Measurements from ENCODE around the gene KCTD10.

DNA sequence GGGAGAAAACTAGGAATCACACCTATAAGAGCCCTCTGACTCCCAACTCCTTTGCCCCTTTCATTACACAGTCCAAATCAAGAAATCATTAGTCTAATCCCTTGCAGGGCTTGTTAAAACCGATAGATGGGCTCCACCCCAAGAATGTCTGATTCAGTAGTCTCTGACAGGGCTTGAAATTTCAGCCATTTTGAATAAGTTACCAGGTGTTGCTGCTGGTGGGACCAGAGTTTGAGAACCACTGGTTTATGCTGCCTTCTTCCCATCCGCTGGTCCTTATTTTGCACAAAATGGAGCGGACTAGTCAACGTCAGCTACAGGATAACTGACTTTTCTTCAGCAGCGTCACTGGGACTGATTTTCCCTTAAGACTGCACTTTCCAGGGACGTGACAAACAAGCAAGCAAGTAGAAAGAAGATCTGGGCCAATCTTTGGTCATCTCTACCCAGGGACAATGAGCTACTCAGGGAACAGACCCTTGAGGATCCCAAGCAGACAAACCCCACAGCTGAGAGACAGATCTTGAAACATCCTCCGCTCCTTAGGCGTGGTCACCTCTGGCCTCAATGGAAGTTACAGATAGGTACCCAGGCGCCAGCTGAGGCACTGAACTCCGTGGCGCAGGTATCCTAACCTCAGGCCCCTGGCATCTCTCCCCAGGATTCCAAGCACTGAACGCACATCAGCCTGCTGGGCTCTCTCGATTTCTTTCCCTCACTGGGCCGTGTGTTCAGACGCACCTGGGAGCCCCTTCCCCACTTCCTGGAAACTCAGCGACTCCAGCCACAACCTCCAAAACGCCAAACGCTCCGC lies 900 bp downstream of the KCTD10 start:
- TF ChIP-seq, protein P1, sequence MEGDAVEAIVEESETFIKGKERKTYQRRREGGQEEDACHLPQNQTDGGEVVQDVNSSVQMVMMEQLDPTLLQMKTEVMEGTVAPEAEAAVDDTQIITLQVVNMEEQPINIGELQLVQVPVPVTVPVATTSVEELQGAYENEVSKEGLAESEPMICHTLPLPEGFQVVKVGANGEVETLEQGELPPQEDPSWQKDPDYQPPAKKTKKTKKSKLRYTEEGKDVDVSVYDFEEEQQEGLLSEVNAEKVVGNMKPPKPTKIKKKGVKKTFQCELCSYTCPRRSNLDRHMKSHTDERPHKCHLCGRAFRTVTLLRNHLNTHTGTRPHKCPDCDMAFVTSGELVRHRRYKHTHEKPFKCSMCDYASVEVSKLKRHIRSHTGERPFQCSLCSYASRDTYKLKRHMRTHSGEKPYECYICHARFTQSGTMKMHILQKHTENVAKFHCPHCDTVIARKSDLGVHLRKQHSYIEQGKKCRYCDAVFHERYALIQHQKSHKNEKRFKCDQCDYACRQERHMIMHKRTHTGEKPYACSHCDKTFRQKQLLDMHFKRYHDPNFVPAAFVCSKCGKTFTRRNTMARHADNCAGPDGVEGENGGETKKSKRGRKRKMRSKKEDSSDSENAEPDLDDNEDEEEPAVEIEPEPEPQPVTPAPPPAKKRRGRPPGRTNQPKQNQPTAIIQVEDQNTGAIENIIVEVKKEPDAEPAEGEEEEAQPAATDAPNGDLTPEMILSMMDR (conservative IDR thresholded peaks at IDR 0.05; ENCODE audit: low read length), result no peak
- TF ChIP-seq EZH2phosphoT487 (IDR thresholded peaks at IDR 0.05; ENCODE audit: borderline replicate concordance), result no peak
